ENCODE data around the gene SLC28A3.
A peak's percentile ranks its signal among the peaks of the same experiment; 100 is the strongest.

The SLC28A3 gene

DNA sequence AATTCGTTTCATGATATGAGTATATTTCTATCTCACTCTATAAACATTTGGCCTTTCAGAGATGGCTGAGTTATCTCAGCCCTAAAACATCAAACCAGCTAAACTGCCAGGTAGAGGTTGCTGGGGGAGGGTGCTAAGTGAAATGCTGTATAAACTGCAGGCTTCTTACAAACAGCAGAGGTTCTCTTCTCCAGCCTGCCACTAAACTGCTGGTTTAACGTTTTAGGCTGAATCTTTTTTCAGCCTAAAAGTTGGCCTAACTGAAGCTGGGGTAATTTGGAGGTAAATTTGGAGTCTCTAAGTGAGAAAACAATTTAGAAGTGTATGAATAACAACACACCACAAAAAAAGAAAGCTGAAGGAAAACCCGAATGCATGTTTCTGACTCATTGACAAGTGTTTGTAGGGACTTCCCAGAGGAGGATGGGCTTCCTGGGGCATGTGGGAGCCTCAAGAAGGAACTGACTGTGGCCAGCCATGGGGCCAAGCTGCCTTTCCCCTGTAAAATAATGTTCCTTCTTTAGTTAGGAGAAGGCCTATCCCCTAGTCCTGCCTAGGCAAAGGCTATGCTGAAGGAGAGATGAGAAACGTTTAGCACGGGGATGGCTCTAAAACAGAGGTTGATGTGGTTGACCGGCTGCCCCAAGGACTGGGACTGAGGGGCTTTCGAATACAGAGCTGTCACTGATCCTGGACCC is 44.3 kb downstream of the SLC28A3 start:
- DNase-seq (ENCODE audit: low spot score), result peak; percentile 89

DNA sequence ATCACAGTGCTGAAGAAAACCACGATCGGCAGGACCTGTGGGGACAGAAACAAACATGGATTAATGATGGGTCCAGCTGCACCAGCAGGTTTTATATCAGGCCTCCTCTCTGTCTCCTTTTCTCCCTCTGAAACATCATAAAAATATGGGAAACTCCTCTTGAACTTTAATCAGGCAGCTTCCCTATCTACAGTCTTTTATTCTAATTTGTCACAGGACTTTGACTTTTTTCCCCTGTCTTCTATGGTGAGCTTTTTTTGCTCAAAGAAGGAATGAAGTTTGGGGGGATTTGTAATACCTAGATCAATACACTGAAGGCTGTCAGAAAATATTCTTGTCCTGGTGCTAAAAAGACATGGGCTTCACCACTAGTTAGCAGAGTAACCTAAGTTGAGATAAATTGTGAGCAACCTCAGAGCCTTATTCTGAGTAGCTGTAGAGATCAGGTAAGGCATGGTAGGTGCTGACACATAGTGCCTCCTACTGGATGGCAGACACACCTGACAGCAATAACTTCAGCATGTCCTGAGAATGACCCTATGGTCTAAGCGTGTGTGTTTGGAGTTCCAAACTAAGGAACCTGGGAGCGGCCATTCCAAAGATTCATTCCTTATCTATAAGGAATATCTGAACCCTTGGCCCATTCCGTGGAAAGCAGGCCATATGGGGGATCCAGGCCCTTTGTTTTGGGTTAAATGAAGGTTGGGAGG is 46.2 kb downstream of the SLC28A3 start:
- no peak for DNase-seq (ENCODE audit: low spot score)

DNA sequence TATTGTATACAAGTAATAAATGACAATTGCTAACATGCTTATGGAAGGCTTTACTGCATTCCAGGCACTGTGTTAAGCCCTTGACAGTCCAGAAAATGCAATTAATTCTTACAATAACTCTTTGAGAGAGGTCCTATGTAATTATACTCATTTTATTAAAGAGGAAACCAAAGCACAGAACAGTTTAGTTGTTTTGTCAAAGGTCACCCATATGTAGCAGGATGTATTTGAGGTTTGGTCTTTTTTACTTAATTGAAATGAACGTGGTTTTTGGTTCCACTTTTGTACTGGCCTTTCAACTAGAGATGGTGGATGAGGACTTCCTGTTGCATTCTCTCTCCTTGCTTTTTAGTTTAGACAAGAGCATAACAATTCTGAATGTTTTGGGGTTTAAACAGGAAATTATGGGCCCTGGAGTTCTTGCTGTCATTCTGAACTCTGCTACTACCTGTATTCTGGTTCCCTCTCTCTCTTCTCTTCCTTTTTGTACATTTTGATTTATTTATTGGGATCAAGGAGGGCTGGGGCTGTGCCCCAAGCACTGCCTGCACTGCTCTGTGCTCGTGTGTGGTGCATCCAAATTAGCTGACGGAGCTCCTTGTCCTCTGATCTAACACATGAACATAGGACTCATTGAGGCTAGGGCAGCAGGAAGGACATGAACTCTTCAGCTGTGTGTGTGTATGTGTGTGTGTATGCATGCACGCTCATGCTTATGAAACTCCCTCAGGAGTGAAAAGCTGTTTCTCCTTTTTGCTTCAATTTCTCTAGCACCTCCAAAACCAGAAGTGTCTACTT is 47.4 kb downstream of the SLC28A3 start:
- DNase-seq (ENCODE audit: low spot score), result no peak

DNA sequence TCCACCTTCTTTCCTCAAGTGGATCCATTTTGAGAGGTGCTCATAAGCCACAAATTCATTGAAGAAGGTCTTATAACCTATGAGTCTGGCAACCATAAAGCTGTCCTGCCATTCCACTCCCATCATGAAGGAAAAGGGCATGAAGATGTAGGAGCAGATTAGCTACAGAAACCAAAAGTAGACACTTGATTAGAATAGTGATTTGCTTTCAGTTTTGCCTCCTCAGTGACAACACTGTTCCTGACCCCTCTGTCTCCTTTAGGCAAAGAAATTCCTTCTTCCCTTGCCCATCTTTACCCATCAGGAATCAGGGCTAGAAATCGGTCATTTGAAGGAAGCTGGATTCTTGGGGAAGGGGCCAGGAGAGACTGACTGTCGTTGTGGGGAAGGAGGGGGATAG is 55.2 kb downstream of the SLC28A3 start:
- DNase-seq (ENCODE audit: low spot score), result no peak

DNA sequence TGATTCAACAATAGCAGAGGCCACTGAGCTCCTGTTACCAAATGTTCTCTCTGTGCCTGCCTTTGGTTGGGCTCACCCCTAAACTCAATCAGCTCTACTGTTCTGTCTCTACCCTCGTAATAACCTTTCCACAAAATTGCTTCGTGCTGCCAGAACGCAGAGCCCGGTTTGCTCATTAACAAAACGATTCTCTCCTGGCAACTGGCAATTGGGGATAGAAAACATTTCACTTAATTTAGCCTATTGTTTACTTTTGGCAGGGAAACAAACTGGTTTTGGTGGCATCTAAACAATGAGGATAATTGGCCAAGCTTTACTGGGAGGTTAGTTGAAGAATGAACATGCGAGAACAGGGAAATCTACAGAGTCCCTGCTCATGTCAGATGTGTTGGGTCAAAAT is 56.6 kb downstream of the SLC28A3 start:
- DNase-seq (ENCODE audit: low spot score), result no peak

DNA sequence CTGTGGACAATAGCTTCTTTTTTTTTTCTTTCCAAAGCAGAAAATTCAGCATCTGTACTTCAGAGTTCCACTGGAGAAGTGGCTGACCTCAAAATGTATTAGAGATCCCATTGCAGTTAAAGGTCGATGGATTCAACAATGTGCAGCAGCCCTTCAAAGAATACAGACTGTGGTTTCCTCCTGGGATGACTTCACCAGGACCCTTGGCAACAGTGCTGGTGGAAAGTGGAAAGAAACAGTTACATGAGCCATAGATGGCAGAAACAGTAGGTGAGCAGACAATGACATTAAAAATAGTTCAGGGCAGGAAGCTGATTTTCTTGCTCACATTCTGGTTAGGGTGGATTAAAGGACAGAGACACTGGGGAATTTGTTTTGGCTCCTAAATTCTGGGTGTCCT is 62.4 kb downstream of the SLC28A3 start:
- peak; percentile 85 for DNase-seq (ENCODE audit: low spot score)

DNA sequence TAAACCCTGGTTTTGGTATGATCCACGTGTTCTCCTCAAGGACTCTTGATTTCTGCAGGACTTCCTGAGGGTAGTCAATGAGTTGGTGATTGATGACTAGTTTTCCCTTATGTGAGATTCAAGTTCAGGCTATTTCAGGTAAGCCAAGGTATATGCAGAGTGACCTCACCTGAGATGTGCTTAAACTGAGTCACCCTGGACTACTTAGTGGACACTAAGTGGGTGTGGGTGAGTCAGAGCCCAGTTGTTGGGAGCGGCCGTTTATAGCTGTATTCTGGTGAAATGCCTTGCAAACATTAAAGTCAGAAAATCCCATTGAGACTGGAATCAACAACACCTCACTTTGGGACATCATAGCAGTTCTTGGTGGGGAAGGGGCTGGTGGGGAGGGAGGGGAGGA is 62.9 kb downstream of the SLC28A3 start:
- DNase-seq (ENCODE audit: low spot score), result peak; percentile 88

DNA sequence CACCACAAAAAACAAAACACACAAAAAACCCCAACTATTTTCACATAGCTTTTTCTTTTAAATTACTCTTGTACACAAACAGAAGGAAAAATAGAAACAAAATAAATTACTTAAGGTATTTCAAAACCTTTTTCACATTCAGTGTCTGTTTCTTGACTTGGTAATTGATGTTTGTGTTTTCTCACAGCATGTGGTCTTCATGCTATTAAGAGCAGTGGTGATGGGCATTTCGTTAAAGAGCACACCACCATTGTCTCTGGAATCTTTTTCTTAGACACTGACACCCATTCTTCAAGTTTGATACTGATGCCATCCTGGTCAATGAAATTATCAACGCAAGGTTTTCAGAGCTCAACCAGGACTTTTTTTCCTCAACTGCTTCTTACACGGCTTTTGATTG is 63.8 kb downstream of the SLC28A3 start:
- DNase-seq (ENCODE audit: low spot score), result no peak

DNA sequence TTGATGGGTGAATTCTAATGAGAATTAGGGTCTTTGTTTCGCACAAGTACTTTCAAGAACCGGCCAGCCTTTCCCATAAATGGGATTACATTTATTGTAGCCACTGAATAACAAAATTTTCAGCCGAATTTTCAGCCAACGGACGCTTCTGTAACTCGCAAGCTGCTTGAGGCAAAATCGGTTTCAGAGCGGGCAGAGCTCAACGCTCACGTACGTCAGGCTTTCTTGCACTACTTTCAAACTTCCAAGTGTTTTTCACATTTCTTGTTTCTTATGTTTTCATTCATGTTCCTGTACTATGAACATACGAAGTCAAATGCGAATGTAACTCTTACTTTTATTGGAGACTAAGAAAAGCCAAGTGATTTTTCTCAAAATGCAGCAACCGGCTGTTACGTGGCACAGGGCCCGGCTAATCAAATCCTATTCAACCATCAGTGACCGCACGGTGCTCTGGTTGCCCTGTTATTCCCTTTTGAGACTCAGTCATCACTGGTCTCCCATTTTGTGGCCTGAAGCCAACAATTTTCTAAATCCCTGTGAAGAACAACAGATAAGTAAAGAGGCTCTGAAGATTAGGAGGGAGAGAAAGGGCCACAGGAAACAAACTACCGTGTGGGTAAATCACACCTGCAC is 68.5 kb downstream of the SLC28A3 start:
- DNase-seq (ENCODE audit: low spot score), result no peak

DNA sequence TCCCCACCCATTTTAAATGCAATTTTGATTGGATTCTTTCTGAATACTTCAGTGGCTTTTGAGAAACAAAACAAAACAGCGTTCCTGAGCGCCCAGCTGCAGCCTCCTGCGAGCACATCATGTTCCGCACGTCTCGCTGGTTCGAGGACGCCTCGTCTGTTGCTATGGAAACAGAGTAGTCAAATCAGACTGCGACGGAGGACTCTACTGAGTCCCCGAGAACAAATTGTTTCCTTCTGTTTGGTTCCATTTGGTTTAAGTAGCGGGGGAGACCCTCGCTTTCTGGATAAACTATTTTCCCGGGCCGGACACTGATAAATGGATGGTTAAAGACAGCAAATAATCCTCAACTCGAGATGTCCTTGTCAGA is 69.0 kb downstream of the SLC28A3 start:
- DNase-seq (ENCODE audit: low spot score), result peak; percentile 60

DNA sequence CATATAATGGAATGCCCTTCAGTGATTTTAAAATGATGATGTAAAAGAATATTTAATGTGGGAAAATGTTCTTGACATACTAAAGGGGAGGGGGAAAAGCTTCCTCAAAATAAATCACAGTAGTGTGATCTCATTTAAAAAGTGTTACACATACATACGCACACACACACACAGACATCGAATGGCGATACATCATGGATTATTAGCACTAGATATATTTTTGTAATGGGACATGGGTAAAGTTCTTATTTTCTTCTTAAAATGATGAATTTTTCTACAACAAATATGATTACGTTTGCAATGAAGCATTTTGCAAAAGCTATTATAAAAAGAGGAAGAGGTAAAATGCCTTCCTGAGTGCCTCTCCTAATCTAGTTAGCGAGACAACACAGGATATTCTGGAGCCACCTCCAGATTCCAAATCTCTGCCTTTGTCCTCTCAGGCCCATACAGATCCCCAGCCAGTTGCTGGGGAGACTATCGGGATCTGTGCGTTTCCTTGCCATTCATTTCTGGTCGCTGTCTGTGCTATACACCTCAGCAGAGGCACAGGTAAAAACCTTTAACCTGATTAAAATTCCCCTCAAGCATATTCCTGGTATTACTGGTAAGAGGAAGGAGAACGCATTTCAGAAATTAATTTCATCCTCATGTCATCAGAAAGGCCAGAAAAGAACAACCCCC is 69.6 kb downstream of the SLC28A3 start:
- DNase-seq (ENCODE audit: low spot score), result no peak

DNA sequence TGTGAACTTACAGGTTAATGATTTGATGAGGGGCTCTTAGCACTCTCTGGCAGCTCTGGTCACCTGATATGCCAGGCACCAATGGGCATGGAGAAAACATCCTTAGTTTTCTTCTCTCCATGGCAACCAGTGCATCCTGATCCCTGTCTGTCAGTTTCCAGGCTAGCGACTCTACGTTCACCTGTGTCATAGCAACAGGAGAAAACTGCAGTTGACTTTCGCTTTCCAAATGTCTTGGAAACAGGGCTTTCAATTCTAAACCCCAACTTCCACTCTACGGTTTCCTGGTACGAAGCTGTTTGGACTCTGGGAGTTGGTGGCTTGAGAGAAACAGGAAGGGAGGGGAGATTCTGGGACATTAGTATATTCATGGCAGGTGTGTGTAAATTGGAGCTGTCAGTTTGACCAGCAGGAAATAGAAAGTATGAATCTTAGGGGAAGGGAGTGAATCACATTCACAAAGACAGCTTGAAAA is 74.4 kb downstream of the SLC28A3 start:
- DNase-seq (ENCODE audit: low spot score), result peak; percentile 90

DNA sequence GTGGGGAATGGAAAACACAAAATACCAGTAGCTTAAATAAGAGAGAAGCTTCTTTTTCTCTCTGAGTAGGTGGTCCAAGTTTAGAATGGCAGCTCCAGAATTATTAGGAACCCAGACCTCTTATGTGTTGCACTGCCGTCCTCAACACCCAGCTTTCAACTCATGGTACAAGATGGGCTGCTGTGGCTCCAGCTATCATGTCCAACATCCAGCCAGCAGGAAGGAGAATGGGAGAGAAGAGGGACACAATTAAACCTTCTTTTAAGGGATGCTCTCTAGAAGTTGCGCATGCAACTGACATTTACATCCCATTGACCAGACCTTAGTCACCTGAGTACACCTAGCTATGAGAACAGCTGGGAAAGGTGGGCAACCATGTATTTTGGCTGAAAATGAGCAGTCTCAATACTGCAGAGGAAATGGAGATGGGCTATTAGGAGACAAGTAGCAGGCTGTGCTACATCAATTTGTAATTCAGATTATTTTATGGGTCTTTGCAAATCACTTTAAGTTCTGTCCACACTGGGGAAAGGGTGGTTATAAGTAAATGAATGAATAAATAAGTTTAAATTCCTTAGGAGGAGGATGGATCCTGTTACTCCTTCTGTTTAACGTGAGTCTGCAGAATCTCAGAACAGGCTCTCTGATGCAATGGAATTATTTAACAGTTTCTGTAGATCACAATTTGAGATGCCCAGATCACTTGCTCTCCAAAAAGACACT is 76.1 kb downstream of the SLC28A3 start:
- no peak for DNase-seq (ENCODE audit: low spot score)

DNA sequence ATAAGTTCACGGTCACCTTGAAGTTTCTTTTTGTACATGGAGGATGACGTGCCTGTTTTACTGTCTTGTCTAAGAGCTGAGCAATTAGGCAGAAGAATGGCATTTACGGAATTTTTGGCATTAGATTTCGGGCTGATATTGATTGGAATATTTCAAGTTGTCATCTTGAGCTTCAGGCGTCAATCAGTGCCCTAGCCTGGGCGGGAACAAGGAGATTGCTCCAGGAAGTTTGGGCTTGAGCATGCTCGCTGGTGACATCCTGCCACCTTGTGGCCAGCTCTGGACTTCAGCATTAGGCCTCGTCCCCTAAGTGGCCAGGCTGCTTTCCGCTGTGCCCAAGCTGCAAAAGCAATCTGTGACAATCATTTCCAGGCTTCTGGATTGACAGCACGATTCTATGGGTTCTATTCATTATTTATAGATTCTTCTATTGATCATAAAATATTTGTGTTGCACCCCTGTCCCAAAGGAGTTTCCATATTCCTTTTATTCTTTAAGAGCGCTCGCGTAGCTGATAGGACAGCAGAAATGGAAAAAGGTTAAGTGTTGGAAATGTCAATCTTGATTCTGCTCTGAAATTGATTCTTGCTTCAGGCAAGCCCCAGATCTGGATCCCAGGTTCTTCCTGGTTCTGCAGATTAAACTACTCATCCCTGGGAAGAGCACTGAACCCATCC is 79.3 kb downstream of the SLC28A3 start:
- DNase-seq (ENCODE audit: low spot score), result peak; percentile 83

DNA sequence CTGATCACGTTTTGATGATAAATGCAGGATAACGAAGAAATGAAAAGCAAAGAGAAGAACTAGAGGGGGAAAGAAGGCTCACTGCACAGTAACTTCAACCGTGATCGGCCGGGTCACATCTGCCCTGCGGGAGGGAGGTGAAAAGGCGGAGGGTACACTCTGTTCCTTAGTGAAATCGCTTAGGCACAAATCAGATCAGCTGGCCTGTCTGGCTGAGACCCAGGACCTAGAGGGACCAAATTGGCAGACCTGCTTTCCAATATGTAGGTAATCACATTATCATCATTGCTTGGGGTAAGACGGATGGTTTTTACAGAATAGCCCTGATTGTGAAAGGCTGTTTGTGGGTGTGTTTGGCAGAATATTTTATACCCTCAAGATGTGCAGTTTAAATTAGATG is 82.2 kb downstream of the SLC28A3 start:
- no peak for DNase-seq (ENCODE audit: low spot score)

DNA sequence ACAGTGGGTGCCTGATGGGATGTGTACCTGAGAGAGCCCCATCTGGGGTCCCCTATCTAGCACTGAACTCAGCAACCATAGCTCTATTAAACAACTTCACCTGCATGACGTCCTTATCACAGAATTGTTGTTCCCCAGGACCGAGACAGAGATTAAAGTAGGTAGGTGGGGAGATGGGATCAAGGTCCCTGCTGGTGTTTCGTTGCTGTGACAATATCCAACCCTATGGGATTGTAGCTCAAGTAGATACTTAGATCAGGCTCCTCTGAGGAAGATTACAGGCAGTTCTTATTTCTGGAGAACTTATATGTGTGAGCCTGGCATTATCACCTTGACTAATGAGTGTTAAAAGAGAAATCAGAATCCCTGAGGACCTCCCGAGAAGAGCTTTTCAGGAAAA is 84.9 kb downstream of the SLC28A3 start:
- no peak for DNase-seq (ENCODE audit: low spot score)

DNA sequence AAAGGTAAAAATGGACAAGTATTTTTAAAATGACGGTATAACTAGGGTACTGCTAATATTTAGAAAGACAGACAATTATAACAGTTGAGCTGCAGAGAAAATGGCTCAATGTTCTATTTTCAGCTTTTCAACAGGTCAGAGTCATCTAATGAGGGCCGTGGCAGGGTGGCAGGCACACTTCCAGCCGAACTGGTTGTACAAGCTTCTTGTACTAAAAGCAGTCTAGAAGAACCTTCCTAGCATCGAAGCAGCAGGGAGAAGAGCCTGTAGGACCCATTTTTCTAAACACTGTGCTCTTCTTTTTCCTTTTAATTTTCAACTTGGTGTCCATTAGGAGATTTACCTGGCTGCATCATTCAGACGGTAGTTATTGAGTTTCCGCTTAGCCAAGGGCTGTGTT is 85.6 kb downstream of the SLC28A3 start:
- DNase-seq (ENCODE audit: low spot score), result no peak

DNA sequence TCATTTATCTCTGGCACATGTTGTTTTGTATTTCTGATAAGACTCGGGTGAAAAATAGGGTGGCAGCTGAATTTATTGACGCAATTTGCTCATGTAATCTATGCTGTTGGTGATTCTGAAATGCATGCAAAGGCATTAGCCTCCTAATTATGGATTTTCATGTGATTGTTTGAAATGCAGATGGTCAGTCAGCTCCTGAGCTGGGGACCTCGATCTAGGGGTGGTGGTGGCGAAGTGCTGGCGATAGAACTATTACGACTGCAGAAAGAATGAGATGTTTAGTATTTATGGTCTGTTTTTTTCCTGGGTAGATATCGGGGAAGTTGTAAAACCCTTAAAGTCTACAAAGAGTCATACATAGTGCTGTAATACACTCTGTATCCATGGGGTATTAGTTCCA is 88.6 kb downstream of the SLC28A3 start:
- DNase-seq (ENCODE audit: low spot score), result no peak

DNA sequence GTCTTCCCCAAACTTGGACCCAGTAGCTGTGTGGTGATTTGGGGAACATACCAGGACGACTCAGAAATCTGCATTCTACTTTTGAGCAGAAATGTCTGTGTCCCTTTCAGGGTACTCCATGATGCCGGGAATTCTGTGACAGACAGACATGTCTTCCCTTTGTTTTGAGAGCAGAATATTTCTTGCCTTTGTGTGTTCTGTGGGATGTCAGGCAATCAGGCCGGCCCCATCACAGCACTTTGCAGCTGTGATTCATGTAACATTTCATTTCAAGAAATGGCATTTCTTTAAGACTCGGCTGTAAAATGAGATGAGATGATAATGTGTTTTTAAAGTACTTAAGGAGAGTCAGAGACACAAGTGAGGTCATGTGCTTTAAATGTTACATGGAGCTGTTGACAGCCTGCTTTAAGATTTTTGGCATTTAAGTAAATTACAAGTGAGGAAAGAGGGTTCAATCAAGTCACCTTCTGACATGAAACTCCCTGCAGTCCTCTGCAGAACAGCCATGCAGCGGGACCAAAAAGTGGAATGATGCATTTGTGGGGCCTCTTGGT is 98.7 kb downstream of the SLC28A3 start:
- no peak for DNase-seq (ENCODE audit: low spot score)

DNA sequence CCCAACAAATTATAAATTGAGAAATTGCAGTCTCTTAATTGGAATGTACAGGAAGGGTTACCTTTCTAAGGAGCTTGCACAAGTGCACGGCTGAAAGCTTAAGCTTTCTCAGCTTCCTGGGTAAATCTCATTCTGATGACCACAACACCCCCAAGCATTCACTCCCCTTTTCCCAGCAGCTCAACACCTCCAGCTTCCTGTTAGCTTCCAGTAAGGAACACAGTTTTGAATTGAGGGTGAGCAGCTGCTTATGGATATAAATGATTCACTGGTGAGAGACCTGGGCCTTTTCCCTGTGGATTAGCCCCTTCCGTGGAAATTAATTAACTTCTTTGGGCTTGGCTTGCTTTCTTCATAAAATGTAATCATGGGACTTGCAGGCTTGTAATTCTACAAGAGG is 101.2 kb downstream of the SLC28A3 start:
- peak; percentile 73 for DNase-seq (ENCODE audit: low spot score)

Measured in kidney tubule cell (primary cell).